ENCODE data around the gene SBDS. TPM values are rescaled to one million over a fixed set of nuclear protein-coding genes. Genes with fewer than 3 reads are reported as not detected.
"Not testable (repeated sequence)": the region's sequence is repeated elsewhere in the genome, so short reads cannot be mapped to it uniquely, and the experiment has no call there.

SBDS gene
- 100 to 1,000 TPM in 2 of 4 donors, 10 to 100 TPM in 2; 96.6 to 125 (median 107) TPM for total RNA-seq

DNA sequence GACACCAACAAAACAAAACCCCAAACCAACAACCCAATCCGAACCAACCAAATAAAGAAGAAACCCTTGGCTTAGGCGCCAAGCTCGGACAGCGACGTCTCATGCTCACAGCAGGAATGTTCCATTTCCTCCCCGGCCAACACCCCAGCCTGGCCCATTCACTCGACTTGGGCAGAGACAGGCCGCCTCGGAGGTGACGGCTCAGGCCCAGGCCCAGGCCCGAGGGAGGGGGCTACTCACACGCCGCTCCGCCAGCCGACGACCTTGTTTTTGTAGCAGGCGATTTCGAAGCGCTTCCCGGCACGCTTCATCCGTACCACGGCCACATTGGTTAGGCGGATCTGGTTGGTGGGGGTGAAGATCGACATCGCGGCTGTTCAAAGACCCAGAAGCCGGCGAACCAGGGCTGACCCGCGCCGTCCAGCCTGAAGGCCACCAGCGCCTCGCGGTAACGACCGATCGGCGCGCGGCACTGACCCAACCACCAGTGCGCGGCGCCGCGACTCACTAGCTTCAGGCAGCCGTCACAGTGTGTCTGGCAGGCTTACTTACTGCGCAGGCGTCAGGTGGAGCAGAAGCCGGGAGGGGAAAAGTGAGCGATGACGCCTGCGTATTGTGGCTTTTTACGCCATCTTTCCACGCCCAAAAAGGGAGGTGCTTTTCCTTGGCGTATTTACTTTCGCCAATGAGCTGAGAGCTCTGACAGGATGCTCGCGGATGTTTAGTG lies at the start of gene SBDS:
Gene SBDS, minus strand, starts transcription at position 537 of the 727 bp plus-strand sequence. Its CDS starts 169 bp downstream, at position 368.
- peak within 1 kb of the TSS; percentile 79 for H3K4me3 ChIP-seq (ENCODE audit: low read depth, poor library complexity, severe bottlenecking)
- TF ChIP-seq POLR2A (IDR thresholded peaks at IDR 0.05): peak in 1 of 2 donors; percentile 78
- 0 to 1% methylated on average over 23 to 46 of the region's 59 CpGs for WGBS, 2 donors
- intact Hi-C loops (cut with DNase I; ENCODE audit: low total_unique reads): not testable (repeated sequence)
- peak; percentile 97 to 98 for DNase-seq (ENCODE audit: low spot score in 2 of 2)

DNA sequence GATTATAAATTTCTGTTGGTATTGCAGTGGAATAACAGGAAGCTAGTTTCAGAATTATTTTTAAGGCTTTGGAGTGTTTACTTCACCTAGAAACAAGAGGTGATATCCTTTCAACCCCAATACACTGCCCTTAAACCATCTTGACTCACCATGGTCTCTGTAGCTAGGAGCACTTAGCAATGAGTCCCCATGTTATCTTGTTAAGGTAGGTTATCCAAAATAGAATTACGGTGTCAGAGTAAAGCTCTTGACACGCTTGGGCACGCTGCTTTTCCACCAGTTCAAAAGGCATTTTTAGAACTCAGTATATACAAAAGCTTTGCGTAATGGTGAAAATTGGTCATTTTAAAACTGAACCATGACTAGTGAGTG lies 48.2 kb upstream of the SBDS start:
- DNase-seq (ENCODE audit: low spot score in 2 of 2); intact Hi-C loops (cut with DNase I; ENCODE audit: low total_unique reads); H3K4me3 ChIP-seq (ENCODE audit: low read depth, poor library complexity, severe bottlenecking): not testable (repeated sequence)
- 72 to 73% methylated on average over 4 of the region's 4 CpGs for WGBS, 2 donors

DNA sequence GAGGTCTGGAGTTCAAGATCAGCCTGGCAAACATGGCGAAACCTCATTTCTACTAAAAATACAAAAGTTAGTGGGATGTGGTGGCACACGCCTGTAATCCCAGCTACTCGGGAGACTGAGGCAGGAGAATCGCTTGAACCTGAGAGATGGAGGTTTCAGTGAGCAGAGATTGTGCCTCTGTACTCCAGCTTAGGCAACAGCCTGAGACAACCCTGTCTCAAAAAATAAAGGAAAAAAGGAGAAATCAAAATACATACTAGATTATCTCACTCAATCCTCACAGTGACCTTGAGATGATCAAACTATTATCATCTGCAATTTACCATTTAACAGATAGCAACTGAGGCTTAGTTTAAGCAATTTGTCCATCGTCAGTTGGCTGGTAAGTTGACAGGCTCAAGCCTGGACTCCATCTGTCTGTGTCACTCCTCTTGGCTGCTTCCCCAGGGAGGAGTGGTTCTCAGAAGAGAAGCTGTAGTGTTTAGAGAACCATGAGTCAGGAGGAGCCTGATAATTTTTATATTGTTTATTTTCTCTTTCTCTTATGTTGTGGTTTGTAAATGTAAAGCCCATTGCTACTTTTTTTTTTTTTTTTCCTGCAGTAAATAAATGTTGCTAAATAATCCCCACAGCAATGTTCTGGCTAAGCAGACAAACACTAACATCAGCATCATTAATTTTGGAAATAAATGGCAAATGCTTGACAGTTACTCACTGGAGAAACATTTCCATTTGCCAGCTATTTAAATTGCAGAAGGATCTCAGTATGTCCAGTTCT lies 47.6 kb upstream of the SBDS start:
- peak; percentile 63 to 86 for DNase-seq (ENCODE audit: low spot score in 2 of 2)
- 69 to 80% methylated on average over 5 of the region's 5 CpGs for WGBS, 2 donors
- intact Hi-C loops (cut with DNase I; ENCODE audit: low total_unique reads); H3K4me3 ChIP-seq (ENCODE audit: low read depth, poor library complexity, severe bottlenecking): not testable (repeated sequence)

DNA sequence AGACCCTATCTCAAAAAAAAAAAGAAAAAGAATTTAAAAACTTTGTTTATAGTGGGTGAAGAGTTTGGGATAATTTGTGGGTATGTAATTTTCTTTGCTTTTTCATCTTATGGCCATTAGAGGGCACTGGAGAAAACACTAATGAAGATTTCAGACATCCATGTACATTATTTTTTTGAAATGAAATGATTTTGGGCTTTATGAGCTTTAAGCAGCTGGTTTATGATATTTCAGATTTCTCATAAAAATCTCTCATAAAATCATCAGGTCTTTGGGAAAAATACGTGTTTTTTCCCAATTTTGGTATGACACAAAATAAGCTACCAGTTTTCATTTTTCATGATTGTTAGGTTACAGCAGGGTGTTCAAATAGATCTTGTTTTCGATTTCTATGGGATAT lies 45.4 kb upstream of the SBDS start:
- WGBS, 2 donors: 46 to 59% methylated on average over 2 of the region's 2 CpGs
- H3K4me3 ChIP-seq (ENCODE audit: low read depth, poor library complexity, severe bottlenecking); intact Hi-C loops (cut with DNase I; ENCODE audit: low total_unique reads); DNase-seq (ENCODE audit: low spot score in 2 of 2): not testable (repeated sequence)

DNA sequence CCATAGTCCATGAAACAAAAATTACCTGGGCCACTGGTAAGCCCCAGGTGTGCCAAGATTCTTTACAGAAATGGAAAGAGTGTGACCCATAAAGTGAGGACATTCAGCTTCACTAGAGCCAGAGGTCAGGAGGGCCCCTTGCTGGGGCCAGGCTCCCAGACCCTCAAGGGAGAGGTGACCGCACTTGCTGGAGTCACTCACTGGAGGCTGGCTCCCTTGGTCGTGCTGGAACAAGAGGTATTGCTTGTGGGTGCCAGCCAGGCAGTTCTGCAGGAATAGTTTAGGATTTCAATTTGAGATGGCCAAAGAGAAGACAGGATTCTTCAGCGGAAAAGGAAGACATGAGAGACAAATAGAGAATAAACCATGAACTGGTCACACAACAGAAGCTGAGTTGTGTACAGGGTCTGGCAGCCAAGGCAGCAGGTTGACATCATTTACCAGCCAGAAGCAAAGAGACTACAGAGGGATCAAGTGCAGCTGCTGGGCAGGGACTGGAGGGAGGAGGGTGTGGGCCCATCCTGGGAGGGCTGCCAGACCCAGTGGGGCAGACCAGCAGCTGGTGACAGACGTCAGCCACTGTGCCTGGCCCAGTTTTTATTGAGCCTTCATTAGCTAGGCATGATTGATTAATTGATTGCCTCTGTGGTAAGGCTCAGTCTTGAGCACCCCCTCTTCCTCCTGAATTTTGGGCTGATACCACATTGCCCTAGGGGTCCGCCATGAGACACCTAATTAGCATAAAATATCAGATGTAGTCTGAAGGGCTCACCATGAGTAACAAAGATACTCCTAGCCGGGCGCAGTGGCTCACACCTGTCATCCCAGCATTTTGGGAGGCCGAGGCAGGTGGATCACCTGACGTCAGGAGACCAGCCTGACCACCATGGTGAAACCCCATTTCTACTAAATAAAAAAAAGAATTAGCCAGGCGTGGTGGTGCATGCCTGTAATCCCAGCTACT lies 41.3 kb upstream of the SBDS start:
- intact Hi-C loops (cut with DNase I; ENCODE audit: low total_unique reads); H3K4me3 ChIP-seq (ENCODE audit: low read depth, poor library complexity, severe bottlenecking); DNase-seq (ENCODE audit: low spot score in 2 of 2): not testable (repeated sequence)
- WGBS, 2 donors: 78 to 79% methylated on average over 10 of the region's 10 CpGs

DNA sequence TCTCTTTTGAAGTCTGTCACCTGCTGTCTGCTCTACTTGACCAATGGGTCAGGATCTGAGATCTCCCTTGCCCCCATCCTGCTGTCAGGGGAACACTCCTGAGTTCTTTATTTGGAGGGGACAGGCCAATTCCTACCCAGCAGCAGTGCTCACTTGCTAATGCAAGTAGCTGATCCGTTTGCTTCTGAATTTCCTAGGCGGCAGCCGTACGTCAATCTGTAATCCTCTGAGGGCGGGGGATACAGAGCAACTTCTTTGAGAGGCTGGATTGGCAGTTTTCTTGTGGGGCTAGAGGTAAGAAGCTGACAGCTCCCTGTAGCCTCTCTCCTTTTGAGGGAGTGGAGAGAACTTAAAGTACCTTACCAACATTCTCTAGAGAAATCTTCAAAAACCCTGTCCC lies 37.9 kb upstream of the SBDS start:
- no peak for DNase-seq (ENCODE audit: low spot score in 2 of 2)
- H3K4me3 ChIP-seq (ENCODE audit: low read depth, poor library complexity, severe bottlenecking): no peak overlapping the region
- WGBS, 2 donors: 81 to 96% methylated on average over 5 of the region's 5 CpGs
- intact Hi-C loops (cut with DNase I; ENCODE audit: low total_unique reads): no loop called here
- TF ChIP-seq, protein P1, sequence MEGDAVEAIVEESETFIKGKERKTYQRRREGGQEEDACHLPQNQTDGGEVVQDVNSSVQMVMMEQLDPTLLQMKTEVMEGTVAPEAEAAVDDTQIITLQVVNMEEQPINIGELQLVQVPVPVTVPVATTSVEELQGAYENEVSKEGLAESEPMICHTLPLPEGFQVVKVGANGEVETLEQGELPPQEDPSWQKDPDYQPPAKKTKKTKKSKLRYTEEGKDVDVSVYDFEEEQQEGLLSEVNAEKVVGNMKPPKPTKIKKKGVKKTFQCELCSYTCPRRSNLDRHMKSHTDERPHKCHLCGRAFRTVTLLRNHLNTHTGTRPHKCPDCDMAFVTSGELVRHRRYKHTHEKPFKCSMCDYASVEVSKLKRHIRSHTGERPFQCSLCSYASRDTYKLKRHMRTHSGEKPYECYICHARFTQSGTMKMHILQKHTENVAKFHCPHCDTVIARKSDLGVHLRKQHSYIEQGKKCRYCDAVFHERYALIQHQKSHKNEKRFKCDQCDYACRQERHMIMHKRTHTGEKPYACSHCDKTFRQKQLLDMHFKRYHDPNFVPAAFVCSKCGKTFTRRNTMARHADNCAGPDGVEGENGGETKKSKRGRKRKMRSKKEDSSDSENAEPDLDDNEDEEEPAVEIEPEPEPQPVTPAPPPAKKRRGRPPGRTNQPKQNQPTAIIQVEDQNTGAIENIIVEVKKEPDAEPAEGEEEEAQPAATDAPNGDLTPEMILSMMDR (IDR thresholded peaks at IDR 0.05): no peak
- TF ChIP-seq POLR2A (IDR thresholded peaks at IDR 0.05): no peak

DNA sequence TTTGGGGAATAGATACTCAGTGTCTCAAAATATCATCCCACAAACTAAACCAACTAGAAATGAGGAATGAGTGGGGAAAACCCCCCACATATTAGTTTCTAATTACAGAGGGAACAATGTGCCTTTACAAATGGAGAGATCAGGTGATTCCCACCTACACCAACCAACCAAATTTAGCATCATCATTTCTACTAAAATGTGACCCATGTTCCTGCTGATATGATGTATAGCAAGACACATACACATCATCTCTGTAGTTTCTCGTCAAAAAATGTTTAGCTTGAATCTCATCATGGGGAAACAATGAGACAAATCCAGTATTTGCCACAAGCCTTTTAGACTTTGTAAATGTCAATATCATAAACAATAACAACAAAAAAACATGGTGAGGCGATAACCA lies 36.3 kb upstream of the SBDS start:
- H3K4me3 ChIP-seq (ENCODE audit: low read depth, poor library complexity, severe bottlenecking); intact Hi-C loops (cut with DNase I; ENCODE audit: low total_unique reads); DNase-seq (ENCODE audit: low spot score in 2 of 2): not testable (repeated sequence)
- 97 to 100% methylated on average over 1 to 2 of the region's 2 CpGs for whole genome bisulfite sequencing, 2 donors

DNA sequence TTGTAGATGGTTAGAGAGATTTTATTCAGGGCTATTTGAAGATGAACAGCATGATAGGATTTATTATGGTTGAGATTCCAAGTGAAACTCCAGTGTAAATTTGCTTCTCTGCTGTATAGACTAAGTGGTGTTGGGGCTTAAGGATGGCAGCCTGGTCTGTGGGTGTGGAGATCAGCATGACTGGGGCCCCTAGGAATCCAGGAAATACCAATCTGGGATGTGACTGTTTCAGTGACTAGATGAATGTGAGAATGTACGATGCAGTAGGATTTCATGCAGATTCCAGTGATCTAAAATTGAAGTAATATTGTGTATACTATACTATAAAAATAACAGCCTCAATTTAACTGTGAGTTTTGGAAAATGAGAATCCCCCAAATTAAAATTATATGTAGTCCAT lies 30.1 kb upstream of the SBDS start:
- H3K4me3 ChIP-seq (ENCODE audit: low read depth, poor library complexity, severe bottlenecking); intact Hi-C loops (cut with DNase I; ENCODE audit: low total_unique reads); DNase-seq (ENCODE audit: low spot score in 2 of 2): not testable (repeated sequence)
- 67 to 73% methylated on average over 1 of the region's 1 CpG for whole genome bisulfite sequencing, 2 donors

DNA sequence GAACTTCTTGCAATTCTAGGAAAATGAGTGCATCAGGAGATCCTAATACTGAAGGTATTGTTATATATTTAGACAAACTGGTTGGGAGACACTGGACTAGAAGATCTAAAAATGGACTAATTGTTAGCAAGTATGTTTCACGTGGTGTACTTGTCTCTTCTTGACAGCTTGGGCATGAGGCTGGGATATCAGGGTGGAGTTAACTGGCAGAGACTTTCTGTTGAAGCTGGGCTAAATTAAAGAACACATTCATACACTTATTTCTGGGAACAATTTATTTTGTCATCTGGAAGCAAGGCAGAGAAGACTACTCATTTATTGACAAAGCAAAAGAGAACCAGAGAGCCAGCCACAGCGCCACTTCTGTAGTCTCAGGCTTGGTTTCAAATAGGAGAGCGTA lies 27.1 kb upstream of the SBDS start:
- WGBS, 2 donors: 34 to 35% methylated on average over 3 of the region's 3 CpGs
- peak; percentile 17 to 33 for DNase-seq (ENCODE audit: low spot score in 2 of 2)
- intact Hi-C loops (cut with DNase I; ENCODE audit: low total_unique reads): no loop called here
- TF ChIP-seq, protein P1 (IDR thresholded peaks at IDR 0.05): no peak
- no peak for TF ChIP-seq POLR2A (IDR thresholded peaks at IDR 0.05)
- H3K4me3 ChIP-seq (ENCODE audit: low read depth, poor library complexity, severe bottlenecking): no peak overlapping the region

All from lower leg skin (tissue), 4 donors.